NCI-H510A (cell line): ENCODE results near the gene NDUFC2.
"Not testable (repeated sequence)": the region's sequence is repeated elsewhere in the genome, so short reads cannot be mapped to it uniquely, and the experiment has no call there.

ENCODE experiments used
- DNase-seq: peaks from one replicate; lab custom pipeline; 2025; lab: John Stamatoyannopoulos, UW

The NDUFC2 gene

DNA sequence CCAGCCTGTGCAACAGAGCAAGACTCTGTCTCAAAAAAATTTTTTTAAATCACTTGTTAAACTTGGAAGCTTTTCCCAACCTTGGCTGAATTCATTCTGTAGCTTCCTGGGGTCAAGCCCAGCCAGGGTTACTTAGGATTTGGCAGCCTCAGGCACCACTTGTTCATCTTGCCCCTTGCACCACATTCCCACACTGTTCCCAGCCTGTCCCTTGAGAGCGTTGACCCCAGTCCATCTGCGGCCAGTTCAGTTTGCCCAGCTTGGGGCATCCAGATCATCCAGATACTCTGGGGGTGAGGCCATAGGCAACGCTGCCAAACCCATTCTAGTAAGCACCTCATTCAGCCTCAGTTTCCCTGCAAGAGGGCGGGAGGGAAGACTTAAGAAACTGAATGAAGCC lies 24.7 kb downstream of the NDUFC2 start:
- no peak for DNase-seq

GRCh38 chr11:78050964-78051831 lies 28.5 kb downstream of the NDUFC2 start:
- no peak for DNase-seq

DNA sequence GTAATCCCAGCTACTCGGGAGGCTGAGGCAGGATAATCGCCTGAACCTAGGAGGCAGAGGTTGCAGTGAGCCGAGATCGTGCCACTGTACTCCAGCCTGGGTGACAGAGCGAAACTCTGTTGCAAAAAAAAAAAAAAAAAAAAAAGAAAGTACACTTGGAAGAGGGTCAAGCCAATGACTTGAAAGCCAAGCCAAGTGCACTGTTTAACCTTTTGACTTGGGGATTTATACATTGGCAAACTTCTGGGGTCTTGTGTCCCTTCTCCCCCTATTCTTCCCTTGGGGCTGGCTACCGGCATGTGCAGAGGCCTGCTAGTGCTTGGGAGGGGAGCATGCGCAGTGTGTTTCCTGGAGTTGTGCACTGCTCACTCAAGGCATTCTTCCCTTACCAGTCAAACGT lies 30.3 kb downstream of the NDUFC2 start:
- no peak for DNase-seq

DNA sequence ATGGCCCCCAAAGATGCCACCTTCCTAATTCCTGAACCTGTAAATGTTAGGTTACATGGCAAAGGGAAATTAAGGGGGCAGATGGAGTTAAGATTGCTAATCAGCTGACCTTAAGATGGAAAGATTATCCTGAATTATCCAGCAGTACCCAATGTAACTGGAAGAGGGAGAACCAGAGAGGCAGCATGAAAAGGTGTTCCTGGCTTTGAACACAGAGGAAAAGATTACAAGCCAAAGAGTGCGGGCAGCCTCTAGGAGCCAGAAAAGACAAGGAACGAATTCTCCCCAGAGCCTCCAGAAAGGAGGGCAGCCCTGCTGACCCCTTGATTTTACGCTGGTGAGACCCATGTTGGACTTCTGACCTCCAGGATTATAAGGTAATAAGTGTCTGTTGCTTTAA lies 31.1 kb downstream of the NDUFC2 start:
- DNase-seq = no peak

DNA sequence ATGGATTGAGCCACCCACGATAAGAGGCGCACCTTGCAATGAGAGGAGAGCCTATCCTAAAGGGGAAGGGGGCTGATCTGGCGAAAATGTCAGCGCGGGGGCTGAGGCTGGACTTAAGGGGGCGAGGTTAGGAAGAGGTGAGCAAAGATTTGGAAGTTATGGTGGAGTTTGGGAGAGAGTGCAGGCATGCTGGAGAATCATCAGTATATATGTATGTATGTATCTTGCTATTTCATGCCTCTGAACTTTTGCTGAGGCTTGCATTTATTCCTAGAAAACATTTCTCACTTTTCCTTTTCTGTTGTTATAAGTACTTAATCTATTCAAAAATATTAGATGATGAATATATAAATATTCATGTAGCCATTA lies 33.2 kb downstream of the NDUFC2 start:
- DNase-seq = no peak

- DNase-seq = peak; percentile 21
Observed at GRCh38 chr11:78045851-78046485, 33.7 kb downstream of the NDUFC2 start.

DNA sequence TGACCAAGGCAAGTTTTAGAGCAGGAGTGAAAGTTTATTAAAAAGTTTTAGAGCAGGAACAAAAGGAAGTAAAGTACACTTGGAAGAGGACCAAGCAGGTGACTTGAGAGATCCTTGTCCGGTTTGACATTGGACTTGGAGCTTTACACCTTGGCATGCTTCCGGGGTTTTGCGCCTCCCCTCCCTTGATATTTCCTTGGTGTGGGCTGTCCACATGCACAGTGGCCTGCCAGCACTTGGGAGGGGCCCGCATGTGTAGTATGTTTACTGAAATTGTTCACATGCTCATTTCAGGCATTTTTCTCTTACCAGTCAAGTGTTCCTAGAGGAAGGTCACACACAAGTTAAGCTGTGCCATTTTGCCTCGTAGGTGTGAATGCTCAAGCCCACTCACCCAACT lies 35.0 kb downstream of the NDUFC2 start:
- DNase-seq = no peak

DNA sequence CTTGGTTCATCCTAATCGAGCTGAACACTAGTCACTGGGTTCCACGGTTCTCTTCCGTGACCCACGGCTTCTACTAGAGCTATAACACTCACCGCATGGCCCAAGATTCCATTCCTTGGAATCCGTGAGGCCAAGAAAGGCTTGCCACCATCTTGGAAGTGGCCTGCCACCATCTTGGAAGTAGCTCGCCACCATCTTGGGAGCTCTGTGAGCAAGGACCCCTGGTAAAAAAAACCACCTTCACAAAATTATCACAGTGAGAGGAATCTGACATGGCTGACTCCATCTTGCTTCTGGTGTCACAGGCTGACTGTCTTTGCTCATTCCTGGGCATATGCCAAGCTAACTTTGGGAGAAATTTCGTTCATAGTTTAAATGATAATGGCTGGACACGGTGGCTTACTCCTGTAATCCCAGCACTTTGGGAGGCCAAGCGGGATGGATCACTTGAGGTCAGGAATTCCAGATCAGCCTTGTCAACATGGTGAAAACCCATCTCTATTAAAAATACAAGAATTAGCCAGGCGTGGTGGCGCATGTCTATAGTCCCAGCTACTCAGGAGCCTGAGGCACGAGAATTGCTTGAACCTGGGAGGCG lies 37.7 kb downstream of the NDUFC2 start:
- no peak for DNase-seq

- not testable (repeated sequence) for DNase-seq
Observed at GRCh38 chr11:78041380-78041719, 38.3 kb downstream of the NDUFC2 start.

- DNase-seq = no peak
Observed at GRCh38 chr11:78040691-78041379, 38.8 kb downstream of the NDUFC2 start.

- peak; percentile 18 for DNase-seq
Observed at GRCh38 chr11:78039919-78040671, 39.6 kb downstream of the NDUFC2 start.

DNA sequence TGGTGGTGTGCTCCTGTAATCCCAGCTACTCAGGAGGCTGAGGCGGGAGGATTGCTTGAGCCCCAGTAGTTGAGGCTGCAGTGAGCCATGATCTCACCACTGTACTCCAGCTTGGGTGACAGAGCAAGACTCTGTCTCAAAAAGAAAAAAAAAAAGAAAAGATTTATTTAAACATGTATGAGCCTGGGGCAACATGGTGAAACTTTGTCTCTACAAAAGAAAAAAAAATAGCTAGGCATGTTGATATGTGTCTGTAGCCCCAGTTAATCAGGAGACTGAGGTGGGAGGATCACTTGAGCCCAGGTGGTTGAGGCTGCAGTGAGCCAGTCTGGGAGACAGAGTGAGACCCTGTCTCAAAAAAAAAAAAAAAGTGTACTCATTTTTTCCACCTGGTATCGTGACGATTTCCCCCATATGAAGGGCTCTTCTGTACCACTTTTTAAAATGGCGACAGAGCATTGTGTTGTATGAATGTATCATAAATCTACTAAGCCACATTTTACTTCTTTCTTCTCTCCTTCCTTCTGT lies 40.2 kb downstream of the NDUFC2 start:
- no peak for DNase-seq

GRCh38 chr11:78038697-78039313 lies 40.9 kb downstream of the NDUFC2 start:
- no peak for DNase-seq

DNA sequence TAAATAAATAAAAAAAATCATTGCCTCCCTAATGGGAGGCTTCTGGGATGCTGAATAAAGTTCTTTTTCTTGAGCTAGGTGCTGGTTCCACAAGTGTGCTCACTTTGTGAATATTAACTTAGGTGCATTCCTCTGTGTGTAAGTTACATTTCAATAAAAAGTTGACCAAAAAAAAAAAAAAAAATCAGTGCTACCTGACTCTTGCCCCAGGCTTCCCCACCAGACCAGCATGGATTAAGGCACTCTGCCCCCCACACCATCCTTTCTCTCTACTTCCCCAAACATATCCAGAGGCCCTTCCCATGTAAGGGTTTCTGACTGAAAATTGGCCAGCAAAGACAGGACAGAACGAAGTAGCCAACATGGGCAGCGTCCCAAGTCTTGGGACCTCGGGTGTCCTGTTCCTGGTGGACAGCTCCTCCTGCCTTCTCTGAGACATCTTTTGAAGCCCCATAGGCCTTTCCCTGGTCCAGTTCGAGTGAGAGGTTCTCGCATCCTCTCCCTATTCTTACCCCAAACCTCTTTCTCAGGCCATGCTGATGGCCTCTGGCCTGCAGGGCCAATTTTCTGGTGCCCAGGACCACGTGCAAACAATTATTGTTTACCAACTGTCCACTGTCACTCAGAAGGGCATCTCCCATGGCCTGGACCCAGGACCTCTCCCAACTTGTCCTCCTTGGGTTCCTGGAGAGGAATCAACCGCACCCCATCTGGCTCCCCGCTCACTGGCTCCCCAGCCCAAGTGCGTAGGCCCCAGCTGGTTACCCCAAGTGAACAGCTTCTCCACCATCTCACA lies 41.6 kb downstream of the NDUFC2 start:
- no peak for DNase-seq

DNA sequence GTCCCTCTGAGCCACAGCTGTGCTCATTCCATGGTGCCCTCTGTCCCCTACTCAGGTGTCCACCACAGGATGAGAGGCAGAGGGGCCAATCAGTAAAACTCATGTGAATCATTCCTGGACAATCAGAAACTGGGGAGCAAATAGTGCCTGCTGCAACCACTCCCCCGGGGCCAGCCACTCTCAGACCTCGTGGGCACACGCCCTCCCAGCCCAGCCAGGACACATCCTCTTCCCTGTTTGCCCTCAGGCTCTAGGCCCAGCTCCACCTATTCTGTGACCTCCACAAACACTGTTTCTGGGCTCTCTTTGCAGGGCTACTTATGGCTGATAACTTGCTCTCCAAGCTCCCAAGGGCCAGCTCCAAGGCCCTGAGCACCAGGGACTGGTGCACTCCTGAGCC lies 42.6 kb downstream of the NDUFC2 start:
- DNase-seq = no peak

- DNase-seq = no peak
Observed at GRCh38 chr11:78036313-78036712, 43.3 kb downstream of the NDUFC2 start.

- no peak for DNase-seq
Observed at GRCh38 chr11:78034623-78035022, 45.0 kb downstream of the NDUFC2 start.

DNA sequence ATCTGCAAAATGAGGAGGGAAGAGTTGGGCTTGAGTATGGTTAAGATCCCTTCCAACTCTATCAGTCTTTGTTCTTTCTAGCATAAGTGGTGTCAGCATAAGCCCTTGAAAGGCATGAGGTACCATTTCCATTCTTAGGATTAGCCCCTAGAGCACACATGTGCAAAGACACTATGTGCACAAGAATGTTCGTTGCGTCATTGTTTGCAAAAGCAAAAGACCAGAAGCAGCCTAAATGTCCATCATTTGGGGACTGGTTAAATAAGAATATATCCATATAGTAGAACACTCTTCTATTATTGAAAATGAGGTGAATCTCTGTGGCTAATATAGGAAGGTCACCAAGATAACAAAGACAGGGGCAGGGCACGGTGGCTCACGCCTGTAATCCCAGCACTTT lies 46.6 kb downstream of the NDUFC2 start:
- DNase-seq = no peak

GRCh38 chr11:78032090-78032489 lies 47.6 kb downstream of the NDUFC2 start:
- no peak for DNase-seq

- no peak for DNase-seq
Observed at GRCh38 chr11:78031629-78032028, 48.0 kb downstream of the NDUFC2 start.
